Uterus (tissue), 4 donors: ENCODE data around the gene SENP7. TPM values are rescaled to one million over a fixed set of nuclear protein-coding genes. Genes with fewer than 3 reads are reported as not detected.
"Not testable (repeated sequence)": the region's sequence is repeated elsewhere in the genome, so short reads cannot be mapped to it uniquely, and the experiment has no call there.

ENCODE experiments used
- DNase-seq, 2 donors: peaks; one replicate each; pipeline ENCODE4 v3.0.0-alpha.2; 2019 to 2020
- H3K27ac ChIP-seq, 2 donors: fragments of 200-600 bp; sonication (generic); 1 replicate in 1 of 2; 2 replicates in 1 of 2; pipeline ENCODE4 v1.5.1; 2016 to 2018
- H3K27me3 ChIP-seq, 2 donors: fragments of 200-600 bp; sonication (generic); one replicate each; pipeline ENCODE4 v1.5.1; 2018 to 2019; ENCODE audit warnings: control low read depth in 1 of 2
- H3K36me3 ChIP-seq, 2 donors: fragments of 200-600 bp; sonication (generic); one replicate each; pipeline ENCODE4 v1.5.1; 2019; ENCODE audit warnings: control low read depth in 1 of 2
- H3K4me1 ChIP-seq, 2 donors: fragments of 200-600 bp; sonication (generic); one replicate each; pipeline ENCODE4 v1.5.1; 2018 to 2019; ENCODE audit warnings: control low read depth in 1 of 2
- H3K4me3 ChIP-seq, 2 donors: fragments of 200-600 bp; sonication (generic); 1 replicate in 1 of 2; 2 replicates in 1 of 2; pipeline ENCODE4 v1.5.1; 2018 to 2019; ENCODE audit warnings: mild to moderate bottlenecking in 1 of 2
- H3K9me3 ChIP-seq, 2 donors: fragments of 200-600 bp; sonication (generic); one replicate each; pipeline ENCODE4 v1.5.1; 2019; ENCODE audit warnings: control low read depth in 1 of 2
- POLR2A ChIP-seq, 2 donors: fragments of 450-650 bp; IDR thresholded peaks; one replicate each; pipeline ENCODE4 v1.6.1; 2016; ENCODE audit warnings: antibody characterized with exemption in 2 of 2, mild to moderate bottlenecking in 1 of 2, moderate library complexity in 1 of 2
- intact Hi-C: fragments of 100-400 bp; cut with DNase I; formaldehyde crosslinking; loops from one replicate; pipeline ENCODE4 v1.15.1; 2023; ENCODE audit warnings: low total_unique reads
- total RNA-seq, 4 donors: library from RNA; depleted of rRNA in 3 of 4; stranded (reverse); fragments of >200 nt in 3 of 4; gene quantifications; one replicate each; pipeline versions ENCODE4 v1.1.0 to v1.2.4, GENCODE V29; 2014 to 2023
- TF ChIP-seq, protein P1 (sequence below), 4 experiments: fragments of 200-600 bp in 2 of 4; fragments of 450-650 bp in 2 of 4; sonication (generic) in 2 of 4; IDR thresholded peaks; one replicate each; pipeline ENCODE4 v1.5.1; 2016 to 2019; ENCODE audit warnings: antibody characterized with exemption in 4 of 4, mild to moderate bottlenecking in 2 of 4, moderate library complexity in 1 of 4
- donor health status: DM: yes; HTN: yes; CAD: no.

The SENP7 gene
- total RNA-seq, 4 donors from 2014 or later = 28.7 to 101 (median 41.1) TPM

- Histone ChIP-seq H3K4me1 (no peaks in the 10 kb centered on the region), H3K27ac (no peak overlapping the region), H3K36me3 (no peaks in the 10 kb centered on the region), H3K4me3 (no peak overlapping the region), H3K27me3 (no peaks in the 10 kb centered on the region), H3K9me3 (no peaks in the 10 kb centered on the region)
- intact Hi-C loops = no loop called here
- no peak for TF ChIP-seq POLR2A (IDR thresholded peaks at IDR 0.05)
- no peak for DNase-seq
Measured at GRCh38 chr3:101453961-101454360, 59.1 kb downstream of the SENP7 start.

DNA sequence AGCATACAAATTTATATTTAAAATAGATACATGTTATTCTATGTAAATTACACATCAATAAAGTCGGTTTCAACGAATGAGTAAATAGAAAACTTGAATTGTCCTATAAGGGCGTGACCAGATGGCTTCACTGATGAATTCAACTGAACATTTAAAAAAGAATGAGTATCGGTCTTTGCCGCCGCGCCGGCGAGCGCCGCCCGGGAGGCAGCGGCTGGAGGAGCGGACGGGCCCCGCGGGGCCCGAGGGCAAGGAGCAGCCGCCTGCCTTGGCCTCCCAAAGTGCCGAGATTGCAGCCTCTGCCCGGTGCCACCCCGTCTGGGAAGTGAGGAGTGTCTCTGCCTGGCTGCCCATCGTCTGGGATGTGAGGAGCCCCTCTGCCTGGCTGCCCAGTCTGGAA lies 74.4 kb downstream of the SENP7 start:
- H3K4me1 ChIP-seq, H3K4me3 ChIP-seq, H3K36me3 ChIP-seq, DNase-seq, H3K27ac ChIP-seq, H3K9me3 ChIP-seq, intact Hi-C loops, H3K27me3 ChIP-seq: not testable (repeated sequence)

DNA sequence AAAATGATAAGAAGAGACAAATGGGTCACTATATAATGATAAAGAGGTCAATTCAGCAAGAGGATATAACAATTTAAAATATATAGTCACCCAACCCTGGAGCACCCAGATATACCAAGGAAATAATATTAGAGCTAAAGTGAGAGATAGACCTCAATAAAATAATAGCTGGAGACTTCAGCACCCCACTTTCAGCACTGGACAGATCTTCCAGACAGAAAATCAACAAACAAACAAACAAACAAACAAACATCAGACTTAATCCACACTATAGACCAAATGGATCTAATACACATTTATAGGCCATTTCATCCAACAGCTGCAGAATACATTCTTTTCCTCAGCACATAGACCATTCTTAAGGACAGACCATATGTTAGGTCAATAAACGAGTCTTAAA lies 79.4 kb downstream of the SENP7 start:
- DNase-seq = no peak
- no peaks in the 10 kb centered on the region for H3K9me3 ChIP-seq
- H3K27me3 ChIP-seq = no peaks in the 10 kb centered on the region
- intact Hi-C loops = no loop called here
- TF ChIP-seq POLR2A (IDR thresholded peaks at IDR 0.05) = no peak
- TF ChIP-seq, protein P1, sequence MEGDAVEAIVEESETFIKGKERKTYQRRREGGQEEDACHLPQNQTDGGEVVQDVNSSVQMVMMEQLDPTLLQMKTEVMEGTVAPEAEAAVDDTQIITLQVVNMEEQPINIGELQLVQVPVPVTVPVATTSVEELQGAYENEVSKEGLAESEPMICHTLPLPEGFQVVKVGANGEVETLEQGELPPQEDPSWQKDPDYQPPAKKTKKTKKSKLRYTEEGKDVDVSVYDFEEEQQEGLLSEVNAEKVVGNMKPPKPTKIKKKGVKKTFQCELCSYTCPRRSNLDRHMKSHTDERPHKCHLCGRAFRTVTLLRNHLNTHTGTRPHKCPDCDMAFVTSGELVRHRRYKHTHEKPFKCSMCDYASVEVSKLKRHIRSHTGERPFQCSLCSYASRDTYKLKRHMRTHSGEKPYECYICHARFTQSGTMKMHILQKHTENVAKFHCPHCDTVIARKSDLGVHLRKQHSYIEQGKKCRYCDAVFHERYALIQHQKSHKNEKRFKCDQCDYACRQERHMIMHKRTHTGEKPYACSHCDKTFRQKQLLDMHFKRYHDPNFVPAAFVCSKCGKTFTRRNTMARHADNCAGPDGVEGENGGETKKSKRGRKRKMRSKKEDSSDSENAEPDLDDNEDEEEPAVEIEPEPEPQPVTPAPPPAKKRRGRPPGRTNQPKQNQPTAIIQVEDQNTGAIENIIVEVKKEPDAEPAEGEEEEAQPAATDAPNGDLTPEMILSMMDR (IDR thresholded peaks at IDR 0.05) = no peak
- H3K4me3 ChIP-seq = no peak overlapping the region
- no peaks in the 10 kb centered on the region for H3K4me1 ChIP-seq
- H3K36me3 ChIP-seq = no peaks in the 10 kb centered on the region
- no peak overlapping the region for H3K27ac ChIP-seq

GRCh38 chr3:101423984-101424888 lies 88.8 kb downstream of the SENP7 start:
- H3K9me3 ChIP-seq = no peaks in the 10 kb centered on the region
- no peak overlapping the region for H3K27ac ChIP-seq
- H3K4me1 ChIP-seq = no peaks in the 10 kb centered on the region
- intact Hi-C loops = no loop called here
- TF ChIP-seq, protein P1 (IDR thresholded peaks at IDR 0.05) = no peak
- TF ChIP-seq POLR2A (IDR thresholded peaks at IDR 0.05) = no peak
- no peaks in the 10 kb centered on the region for H3K36me3 ChIP-seq
- no peak for DNase-seq
- H3K27me3 ChIP-seq = no peaks in the 10 kb centered on the region
- H3K4me3 ChIP-seq = no peak overlapping the region

DNA sequence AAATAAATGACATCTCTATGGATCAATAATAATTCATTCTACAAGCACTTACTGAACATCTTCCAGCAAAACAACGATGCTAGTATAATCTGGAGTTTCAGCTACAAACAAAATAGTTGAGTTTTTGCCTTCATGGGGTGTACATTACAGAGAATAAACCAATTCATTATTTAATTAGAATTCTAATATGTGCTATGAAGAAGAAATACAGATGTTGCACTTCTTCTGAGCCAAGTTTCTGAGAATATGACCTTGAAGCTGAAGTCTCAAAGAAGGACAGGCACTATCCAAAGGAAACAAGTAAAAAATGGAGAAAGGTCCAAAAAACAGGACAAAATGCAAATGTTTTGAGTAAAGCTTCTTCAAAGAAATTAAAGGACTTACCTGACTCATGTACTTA lies 94.2 kb downstream of the SENP7 start:
- Histone ChIP-seq H3K36me3 (no peaks in the 10 kb centered on the region), H3K4me3 (no peak overlapping the region), H3K27me3 (no peaks in the 10 kb centered on the region), H3K9me3 (no peaks in the 10 kb centered on the region), H3K27ac (no peak overlapping the region), H3K4me1 (no peaks in the 10 kb centered on the region)
- no peak for DNase-seq
- intact Hi-C loops = no loop called here
- TF ChIP-seq, protein P1 (IDR thresholded peaks at IDR 0.05) = no peak
- no peak for TF ChIP-seq POLR2A (IDR thresholded peaks at IDR 0.05)

- Histone ChIP-seq H3K27ac (no peak overlapping the region), H3K36me3 (no peaks in the 10 kb centered on the region), H3K4me1 (no peaks in the 10 kb centered on the region), H3K4me3 (no peak overlapping the region), H3K9me3 (peaks cover 0 to 4% of the 10 kb centered on the region in 2 donors), H3K27me3 (no peaks in the 10 kb centered on the region)
- TF ChIP-seq, protein P1 (IDR thresholded peaks at IDR 0.05) = no peak
- no peak for TF ChIP-seq POLR2A (IDR thresholded peaks at IDR 0.05)
- intact Hi-C loops = no loop called here
- no peak for DNase-seq
Measured at GRCh38 chr3:101414121-101414520, 98.9 kb downstream of the SENP7 start.
